NOMO-1 treated with dmso at 0.1 percent for 144 hours (cell line): ENCODE measurements around the gene HOOK2.
A peak's percentile ranks its signal among the peaks of the same experiment; 100 is the strongest.

ENCODE experiments used
- DNase-seq: peaks from one replicate; lab custom pipeline; 2025; ENCODE audit not compliant: unreplicated experiment; lab: John Stamatoyannopoulos, UW

HOOK2 gene

DNA sequence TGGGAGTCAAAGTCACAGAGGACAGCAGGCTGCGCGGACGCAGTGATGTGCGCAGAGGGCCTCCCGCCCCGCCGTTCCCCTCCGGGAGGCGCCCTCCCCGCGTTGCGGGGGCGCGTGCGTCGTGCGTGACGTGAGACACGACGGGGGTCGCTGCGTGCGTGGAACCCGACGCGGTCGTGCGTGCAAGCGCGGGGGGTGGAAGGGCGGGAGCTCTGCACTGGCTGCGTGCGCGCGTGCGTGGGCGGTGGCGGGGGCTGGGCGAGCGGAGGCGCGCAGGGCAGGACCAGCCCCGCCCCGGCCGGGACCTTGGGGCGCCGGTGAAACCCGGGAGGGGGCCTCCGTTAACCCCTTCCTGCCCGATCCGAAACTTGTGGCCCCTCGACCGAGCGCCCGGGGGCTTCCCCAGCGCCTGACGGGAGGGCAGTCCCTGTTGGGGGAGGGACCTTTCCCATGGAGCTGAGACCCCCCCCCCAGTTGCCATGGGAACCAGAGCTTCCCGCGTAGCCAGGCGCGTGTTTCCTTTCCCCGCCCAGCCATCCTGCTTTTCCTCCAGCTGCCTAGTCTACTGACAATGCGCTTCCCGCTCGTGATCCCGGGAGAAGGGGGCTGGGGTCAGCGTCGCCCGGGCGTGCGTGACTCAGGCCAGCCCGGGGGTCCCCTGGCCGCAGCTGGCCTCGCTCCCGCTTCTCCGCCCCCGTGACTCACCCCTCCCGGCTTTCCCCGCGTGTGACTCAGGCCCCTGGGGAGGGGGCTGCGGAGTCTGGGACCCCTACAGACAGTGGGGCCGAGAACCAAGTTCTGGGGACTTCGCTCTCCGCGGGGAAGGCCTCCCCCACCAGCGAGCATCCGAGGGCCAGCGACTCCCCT lies 7.3 kb upstream of the HOOK2 start:
- DNase-seq, result peak; percentile 54

DNA sequence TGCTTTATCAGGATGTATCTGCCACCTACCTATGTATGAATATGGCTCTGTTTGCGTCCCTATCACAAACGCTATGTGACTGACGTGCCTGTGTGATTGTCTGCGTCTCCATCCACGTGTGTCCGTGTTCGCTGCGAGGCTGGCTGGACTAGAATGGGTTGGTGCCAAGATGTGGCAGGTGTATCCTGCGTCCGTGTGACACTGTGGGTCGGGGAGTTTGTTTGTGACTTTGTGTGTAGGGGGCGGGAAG lies 6.7 kb upstream of the HOOK2 start:
- no peak for DNase-seq

DNA sequence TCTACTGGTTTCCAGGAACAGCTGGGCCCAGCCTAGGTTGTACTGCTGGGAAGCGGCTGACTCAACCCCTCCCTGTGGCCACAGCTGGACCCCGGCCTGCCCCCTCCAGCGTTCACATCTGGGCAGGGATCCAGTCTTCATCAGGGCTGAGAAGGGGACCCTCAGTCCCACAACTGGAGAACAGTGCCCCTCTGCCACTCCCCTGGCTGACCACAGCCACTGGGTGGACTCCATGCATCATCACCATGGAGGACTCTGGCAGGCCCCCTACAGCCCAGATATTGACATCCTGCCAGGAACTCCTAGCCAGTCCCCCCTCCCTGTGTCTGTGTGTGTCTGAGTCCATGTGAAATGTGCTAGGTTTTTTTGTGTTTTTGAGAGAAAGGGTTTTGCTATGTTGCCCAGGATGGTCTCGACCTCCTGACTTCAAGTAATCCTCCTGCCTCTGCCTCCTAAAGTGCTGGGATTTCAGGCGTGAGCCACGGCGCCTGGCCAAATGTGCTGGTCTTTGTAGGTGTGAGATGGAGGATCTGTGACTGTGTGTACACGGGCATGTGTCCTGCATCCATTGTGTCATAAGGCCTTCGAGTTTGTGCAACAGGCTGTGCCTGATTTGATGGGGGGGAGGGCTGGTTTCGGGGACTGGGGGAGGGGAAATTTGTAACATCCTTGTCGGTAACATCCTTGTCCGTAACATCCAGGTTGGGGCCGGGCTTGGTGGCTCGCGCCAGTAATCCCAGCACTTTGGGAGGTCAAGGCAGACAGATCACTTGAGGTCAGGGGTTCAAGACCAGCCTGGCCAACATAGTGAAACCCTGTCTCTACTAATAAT lies 4.0 kb upstream of the HOOK2 start:
- no peak for DNase-seq

DNA sequence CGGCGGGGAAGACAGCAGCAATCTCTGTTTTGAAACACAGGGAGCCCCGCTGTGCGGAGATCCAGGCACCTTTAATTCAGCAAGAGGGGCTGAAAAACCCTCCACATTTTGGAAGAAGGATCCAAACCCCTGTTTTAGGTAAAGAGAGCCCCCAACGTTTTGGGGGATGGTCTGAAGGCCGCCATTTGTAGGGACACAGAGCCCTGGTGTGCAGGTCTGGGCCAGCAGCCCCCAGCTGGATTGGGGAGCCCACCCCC lies 3.5 kb upstream of the HOOK2 start:
- no peak for DNase-seq

DNA sequence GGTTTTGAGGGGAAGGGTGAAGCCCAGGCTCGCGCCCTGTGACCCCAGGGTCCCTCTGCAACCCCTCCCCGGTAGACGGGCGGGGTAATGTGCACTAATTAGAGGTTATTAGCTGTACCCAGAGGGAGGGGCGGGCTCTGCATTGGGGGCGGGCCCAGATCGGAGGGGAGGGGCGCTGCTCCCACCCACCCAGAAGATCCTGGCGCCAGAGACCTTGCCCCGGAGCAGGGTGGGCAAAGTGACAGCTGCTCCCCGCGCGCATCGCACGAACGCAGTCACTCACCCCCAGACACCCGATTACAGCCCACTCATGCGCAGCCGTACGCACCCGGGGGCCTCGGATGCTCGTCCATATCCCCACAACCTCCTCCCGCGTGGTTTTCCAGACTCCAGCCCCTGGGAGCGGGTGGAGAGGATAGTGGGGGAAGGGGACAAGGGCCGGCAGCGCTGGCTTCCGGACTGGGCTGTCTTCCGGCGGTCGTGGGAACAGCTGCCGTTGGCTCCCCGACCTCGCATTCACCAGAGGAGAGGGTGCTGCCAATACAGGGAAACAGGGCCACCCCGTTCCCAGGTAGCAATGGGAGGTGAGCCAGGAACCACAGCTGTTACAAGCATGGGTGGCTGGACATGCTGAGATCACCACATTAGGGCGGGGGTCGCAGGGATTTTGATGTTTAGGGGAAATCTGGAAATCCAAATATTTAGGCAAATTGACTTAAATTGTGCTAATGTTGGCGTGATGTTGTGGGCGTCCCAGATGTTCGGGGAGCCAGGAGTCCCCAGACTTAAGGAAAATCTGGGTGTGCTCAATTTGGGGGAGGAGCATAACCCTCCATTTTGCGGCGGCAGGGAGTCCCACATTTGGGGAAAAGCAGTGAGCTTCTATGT lies 2.9 kb upstream of the HOOK2 start:
- no peak for DNase-seq

DNA sequence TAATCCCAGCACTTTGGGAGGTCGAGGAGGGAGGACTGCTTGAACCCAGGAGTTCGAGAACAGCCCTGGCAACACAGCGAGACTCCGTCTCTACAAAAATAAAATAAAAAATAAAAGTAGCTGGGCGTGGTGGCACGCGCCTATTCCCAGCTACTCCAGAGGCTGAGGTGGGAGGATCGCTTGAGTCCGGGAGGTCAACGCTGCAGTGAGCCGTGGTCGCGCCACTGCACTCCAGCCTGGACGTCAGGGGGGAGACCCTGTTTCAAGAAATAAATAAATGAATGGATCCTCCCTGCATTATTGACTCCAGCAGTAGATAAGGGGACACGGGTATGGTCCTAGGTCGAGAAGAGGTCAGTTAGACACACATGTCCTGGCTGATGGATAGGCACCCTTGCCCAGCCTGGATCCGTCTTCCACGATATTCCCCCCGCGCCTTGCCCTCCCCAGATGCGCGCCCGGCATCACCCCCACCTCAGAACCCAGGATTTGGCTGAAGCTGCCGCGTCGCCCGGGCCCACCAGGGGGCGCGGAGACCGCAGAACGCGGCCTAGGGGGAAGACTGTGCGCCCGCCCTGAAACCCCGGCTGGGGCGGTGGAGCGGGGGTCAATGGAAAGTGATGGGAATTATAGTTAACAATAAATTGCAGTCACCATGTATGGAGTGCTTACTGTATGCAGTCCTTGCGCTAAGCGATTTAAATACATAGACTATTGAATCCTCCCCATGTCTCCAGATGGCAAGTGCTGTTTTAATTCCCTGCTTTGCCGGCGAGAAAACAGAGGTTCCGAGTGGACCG lies 2.1 kb upstream of the HOOK2 start:
- DNase-seq, result peak; percentile 70

DNA sequence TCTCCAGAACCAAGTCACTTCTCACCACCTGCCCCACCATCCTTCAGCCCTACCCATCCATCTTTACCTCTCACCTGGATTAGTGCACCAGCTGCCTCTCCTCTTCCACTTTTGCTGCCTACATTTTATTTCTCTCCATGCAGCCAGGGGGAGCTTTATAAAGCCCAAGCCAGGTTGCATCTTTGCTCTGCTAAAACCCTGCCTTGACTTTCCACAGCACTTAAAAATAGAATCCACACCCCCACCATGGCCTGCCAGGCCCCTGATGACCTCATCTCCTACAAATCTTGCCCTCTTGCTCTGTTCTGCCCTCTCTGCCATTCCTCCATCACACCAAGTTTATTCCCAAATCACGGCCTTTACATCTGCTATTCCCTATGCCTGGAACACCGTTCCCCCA lies 1.8 kb downstream of the HOOK2 start:
- no peak for DNase-seq

DNA sequence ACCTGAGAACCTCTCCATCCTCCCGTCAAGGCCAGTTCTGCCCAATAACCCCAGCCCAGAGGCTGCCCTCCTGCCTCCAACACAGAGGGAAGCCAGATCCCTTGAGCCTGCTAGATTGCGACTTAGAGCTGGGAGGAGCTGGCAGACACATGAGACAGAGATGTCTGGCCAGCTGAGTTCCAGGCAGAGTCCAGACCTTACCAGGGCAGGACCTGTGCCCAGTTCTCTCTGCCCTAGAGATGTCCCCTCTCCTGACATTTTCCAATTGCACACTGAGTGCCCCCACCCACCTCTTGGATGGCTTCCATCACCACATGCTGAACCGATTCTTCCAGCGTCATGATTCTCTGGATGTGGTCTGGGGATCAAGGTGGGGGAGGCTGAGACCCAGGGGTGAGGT lies 3.0 kb downstream of the HOOK2 start:
- no peak for DNase-seq

DNA sequence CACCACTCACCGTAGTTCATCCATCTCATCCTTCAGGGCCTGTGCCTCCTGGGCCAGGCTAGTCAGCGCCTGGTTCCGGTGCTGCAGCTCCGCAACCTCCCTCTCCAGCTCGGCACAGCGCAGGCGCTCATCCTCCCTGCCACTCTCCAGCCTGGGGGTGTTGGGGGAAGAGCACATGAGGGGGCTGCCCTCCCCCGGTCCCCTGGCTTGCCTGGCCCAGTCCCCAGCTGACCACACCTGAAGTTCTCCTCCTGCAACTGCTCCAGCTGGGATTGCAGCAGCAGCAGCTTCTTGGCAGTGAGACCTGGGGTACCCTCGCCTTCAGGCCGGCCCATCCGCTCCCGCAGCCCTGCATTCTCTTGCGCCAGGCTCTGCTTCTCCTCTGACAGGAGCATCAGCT lies 4.4 kb downstream of the HOOK2 start:
- no peak for DNase-seq

DNA sequence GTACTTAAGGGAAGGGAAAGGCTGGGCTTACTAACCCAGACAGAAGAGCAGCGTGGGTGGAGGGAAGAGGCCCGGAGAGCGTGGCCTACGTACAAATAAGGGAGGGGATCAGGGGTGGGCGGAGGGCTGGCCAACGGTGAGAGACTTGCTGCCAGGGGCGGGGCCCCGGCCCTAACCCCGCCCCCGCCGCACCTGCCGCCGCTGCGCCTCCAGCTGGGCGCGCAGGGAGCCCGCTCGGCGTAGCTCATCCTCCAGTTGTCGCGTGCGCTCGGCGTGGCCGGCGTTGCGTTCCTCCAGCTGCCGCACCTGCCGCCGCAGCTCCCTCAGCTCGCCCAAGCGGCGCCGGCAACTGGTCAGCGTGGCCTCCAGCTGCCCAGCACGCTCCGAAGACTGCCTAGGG lies 5.7 kb downstream of the HOOK2 start:
- DNase-seq, result no peak

DNA sequence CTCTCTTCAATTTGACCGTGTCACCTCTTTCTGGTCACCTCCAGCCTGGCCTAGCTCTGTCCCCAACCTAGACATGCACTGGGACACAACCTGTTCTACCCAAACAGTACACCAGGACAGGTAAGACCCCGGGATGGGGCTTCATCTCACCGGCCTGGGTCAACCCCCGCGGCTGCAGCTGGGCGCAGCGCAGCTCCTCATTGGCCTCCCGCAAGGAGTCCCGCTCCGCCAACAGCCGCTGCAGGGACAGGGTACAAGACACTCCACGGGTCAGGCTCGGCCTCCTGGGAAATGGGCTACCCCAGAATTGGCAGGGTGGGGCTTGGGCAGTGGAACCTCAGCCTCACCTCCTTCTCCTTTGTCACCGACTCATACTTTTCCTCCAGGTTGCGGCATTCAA lies 7.7 kb downstream of the HOOK2 start:
- DNase-seq, result no peak

DNA sequence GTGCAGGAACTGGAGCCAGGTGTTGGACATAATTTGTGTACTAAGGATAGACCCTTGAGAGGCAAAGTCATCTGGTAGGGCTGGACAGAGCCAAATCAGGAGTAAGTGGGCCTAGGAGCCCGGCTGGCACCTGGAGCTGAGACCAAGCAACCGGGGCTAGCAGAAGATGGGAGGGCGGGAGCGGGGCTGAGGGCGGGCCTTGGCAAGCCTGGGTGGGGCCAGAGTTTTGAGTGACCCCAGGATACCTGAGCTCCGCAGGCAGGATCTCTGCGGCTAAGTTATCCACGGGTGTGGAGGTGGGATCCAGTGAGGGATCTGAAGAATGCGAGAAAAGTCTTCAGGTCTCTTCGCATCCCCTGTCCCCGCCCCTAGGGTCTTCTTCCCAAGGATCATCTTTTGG lies 8.2 kb downstream of the HOOK2 start:
- no peak for DNase-seq

DNA sequence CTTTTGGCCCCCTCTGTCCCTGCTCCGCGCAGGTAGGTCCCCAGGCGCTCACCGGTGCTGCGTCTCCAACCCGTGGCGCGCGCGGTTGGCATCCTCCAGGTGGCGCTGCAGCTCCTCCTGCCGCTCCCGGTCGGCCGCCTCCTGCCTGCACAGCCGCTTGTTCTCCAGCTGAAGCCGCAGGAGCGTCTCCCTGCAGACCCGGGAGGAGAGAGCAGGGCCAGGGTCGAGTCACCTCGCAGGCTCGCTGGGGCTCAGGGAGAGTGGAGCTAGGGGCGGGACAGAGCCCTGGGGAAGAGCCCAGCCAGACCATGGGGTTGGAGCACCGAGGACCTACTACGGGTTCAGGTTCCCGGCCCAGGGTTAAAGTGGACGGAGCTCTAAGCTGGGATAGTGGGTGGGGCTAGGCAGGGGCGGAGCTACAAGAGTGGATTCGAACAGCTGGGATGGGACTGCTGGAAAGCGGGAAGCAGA lies 9.3 kb downstream of the HOOK2 start:
- DNase-seq, result no peak

DNA sequence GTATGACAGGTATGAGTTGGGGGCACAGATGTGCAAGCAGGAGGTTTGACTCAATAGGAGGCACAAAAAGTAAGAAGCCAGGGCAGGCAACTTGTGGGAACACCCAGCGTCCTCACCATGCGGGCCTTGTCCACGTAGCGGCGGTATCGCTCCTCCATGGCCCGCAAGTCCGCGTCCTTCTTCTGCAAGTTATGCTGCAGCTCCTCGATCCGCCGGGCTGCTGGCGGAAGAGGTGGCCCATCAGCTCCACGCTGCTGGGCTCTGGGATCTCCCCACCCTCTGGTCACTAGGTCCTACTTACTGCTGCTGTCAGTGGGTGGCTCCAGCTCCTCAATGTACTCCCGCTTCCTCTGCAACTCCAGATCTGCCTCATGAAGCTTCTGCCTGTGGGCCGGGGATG lies 10.7 kb downstream of the HOOK2 start:
- DNase-seq, result no peak

DNA sequence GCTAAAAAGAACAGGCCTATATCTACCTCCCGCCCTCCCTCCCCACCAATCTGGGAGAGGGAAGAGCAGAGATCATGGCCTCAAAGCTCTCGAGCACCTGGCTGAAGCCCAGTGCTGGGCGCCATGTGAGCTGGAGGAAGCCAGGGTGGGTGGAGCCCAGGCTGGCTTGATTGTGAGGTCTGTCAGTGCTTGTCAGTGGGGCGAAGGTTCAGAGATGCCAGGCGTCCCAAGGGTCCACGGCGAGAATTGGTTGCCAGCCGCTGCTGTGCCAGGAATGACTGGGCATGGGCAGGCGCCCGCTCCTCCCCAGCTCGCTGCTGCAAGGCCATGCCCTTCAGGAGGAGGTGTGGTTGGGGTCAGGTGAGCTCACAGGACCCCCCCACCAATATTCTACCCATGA lies 12.3 kb downstream of the HOOK2 start:
- DNase-seq, result no peak

DNA sequence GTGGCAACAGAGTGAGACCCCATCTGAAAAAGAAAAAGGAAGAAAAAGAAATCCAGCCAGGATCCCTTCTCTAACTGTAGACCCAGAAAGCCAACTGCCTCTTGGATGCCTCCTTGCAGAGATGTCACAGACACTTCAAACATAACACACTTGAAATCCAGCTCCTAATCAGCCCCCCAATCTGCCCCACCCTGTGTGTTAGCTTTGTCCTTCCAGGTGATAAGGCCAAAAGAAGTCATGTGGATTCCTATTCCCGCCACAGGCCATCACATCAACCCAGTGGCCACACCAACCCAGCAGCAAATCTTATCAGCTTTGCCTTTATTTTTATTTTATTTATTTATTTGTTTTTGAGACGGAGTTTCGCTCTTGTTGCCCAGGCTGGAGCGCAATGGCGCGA lies 15.7 kb downstream of the HOOK2 start:
- no peak for DNase-seq

DNA sequence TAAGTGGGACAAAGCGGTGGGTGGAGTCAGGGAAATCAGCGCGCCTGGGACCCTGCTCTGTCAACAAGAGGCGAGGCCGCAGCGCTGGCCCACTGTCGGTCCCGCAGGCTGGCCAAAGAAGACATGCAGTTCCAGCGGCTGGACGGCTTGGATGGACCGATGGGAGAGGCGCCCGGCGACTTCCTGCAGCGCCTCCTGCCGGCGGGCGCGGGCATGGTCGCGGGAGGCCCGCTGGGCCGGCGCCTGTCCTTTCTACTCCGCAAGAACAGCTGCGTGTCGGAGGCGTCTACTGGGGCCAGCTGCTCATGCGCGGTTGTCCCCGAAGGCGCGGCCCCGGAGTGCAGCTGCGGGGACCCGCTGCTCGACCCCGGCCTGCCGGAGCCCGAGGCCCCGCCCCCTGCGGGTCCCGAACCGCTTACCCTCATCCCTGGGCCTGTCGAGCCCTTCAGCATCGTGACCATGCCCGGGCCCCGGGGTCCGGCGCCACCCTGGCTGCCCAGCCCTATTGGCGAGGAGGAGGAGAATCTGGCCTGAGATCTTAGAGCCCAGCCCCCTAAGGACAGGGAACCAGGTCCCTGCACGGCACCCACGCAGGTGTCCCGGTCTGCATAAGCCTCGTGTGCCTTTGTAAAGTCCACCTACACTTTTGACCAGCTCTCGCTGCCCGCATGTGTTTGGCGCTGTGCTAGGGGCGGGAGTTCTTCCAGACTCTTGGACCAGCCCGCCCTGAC lies 17.6 kb downstream of the HOOK2 start:
- peak; percentile 23 for DNase-seq

DNA sequence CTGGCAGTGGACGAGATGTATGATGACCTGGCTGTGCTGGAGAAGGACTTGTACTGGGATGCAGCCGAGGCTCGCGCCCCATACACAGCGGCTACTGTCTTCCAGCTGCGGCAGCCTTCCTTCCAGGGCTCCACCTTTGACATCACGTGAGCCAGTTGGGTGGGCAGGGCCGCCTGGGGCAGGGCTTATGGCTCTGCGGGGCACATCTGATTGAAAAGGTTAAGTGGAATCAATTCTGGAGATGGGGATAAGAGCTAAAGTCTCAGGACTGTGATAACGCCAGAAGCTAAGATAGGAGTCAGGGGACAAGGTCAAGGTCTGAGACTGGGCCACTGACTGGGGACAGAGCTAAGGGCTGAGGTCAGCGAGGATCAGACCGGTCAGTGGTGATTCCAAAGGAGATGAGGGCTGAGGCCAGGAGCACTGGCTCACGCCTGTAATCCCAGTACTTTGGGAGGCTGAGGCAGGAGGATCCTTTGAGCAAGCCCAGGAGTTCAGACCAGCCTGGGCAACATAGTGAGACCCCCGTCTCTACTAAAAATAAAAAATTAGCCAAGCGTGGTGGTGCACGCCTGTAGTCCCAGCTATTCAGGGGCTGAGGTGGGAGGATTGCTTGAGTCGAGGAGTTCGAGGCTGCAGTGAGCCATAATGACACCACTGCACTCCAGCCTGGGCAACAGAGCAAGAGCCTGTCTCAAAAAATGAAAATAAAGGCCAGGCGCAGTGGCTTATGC lies 19.0 kb downstream of the HOOK2 start:
- DNase-seq, result no peak

DNA sequence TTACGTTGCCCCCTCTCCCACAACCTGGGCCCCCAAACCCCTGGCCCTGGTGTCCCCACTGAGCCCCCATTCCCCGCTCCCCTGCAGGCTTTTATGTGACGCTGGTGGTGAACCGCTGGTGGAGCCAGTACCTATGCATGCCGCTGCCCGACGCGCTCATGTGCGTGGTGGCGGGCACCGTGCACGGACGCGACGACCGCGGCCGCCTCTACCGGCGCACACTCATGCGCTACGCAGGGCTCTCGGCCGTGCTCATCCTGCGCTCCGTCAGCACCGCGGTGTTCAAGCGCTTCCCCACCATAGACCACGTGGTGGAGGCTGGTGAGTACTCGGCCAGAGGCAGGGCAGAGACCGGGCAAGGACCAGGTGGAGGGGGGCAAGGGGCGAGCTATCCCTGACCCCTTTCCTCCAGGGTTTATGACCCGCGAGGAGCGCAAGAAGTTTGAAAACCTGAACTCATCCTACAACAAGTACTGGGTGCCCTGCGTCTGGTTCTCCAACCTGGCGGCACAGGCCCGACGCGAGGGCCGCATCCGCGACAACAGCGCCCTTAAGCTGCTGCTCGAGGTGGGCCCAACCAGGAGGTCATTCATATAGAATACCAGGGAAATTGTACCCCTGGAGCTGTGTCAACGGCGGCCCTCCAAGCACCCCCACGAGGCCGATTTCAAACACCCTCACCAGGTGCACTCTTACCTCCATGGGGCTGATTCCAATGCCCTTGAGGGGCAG lies 20.7 kb downstream of the HOOK2 start:
- no peak for DNase-seq
